ENCODE results near the gene WASHC2A.
"Not testable (repeated sequence)": the region's sequence is repeated elsewhere in the genome, so short reads cannot be mapped to it uniquely, and the experiment has no call there.

GRCh38 chr10:50165038-50165437, 97.3 kb downstream of the WASHC2A start:
- TF ChIP-seq, protein P1, sequence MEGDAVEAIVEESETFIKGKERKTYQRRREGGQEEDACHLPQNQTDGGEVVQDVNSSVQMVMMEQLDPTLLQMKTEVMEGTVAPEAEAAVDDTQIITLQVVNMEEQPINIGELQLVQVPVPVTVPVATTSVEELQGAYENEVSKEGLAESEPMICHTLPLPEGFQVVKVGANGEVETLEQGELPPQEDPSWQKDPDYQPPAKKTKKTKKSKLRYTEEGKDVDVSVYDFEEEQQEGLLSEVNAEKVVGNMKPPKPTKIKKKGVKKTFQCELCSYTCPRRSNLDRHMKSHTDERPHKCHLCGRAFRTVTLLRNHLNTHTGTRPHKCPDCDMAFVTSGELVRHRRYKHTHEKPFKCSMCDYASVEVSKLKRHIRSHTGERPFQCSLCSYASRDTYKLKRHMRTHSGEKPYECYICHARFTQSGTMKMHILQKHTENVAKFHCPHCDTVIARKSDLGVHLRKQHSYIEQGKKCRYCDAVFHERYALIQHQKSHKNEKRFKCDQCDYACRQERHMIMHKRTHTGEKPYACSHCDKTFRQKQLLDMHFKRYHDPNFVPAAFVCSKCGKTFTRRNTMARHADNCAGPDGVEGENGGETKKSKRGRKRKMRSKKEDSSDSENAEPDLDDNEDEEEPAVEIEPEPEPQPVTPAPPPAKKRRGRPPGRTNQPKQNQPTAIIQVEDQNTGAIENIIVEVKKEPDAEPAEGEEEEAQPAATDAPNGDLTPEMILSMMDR (optimal IDR thresholded peaks at IDR 0.05 in 1 of 3, IDR thresholded peaks at IDR 0.05 in 1 of 3, conservative IDR thresholded peaks at IDR 0.05 in 1 of 3; ENCODE audit: extremely low read depth in 1 of 3, insufficient read depth in 2 of 3, low read length in 3 of 3) = not testable (repeated sequence)
- TF ChIP-seq EZH2 (IDR thresholded peaks at IDR 0.05; ENCODE audit: low read length) = not testable (repeated sequence)

Data from keratinocyte (primary cell).